Liver (tissue), 9 donors: ENCODE results near the gene ZKSCAN3. TPM values are rescaled to one million over a fixed set of nuclear protein-coding genes. Genes with fewer than 3 reads are reported as not detected.

Experiments used
- DNase-seq: peaks from one replicate; pipeline ENCODE4 v3.0.0-alpha.2; 2017; ENCODE audit warnings: low spot score
- H3K27ac ChIP-seq, 2 donors: one replicate each; pipeline ENCODE4 v1.7.0; 2013; ENCODE audit warnings: inconsistent platforms in 2 of 2, low read length in 2 of 2, control low read depth in 1 of 2, low read depth in 1 of 2, mild to moderate bottlenecking in 1 of 2
- H3K27me3 ChIP-seq, 4 donors: one replicate each; pipeline versions ENCODE4 v1.6.1 to v1.7.0; 2013; ENCODE audit warnings: low read length in 3 of 4, inconsistent platforms in 1 of 4, mild to moderate bottlenecking in 1 of 4, moderate library complexity in 1 of 4; ENCODE audit not compliant: control insufficient read depth in 4 of 4, insufficient read depth in 4 of 4
- H3K36me3 ChIP-seq, 4 donors: one replicate each; pipeline versions ENCODE4 v1.6.1 to v1.7.0; 2013; ENCODE audit warnings: low read length in 3 of 4, mild to moderate bottlenecking in 3 of 4, low read depth in 1 of 4, moderate library complexity in 1 of 4; ENCODE audit not compliant: control insufficient read depth in 4 of 4, insufficient read depth in 3 of 4
- H3K4me1 ChIP-seq, 4 donors: one replicate each; pipeline versions ENCODE4 v1.6.1 to v1.7.0; 2013; ENCODE audit warnings: low read length in 3 of 4, mild to moderate bottlenecking in 3 of 4, moderate library complexity in 1 of 4; ENCODE audit not compliant: control insufficient read depth in 4 of 4, insufficient read depth in 4 of 4
- H3K4me3 ChIP-seq, 3 donors: one replicate each; pipeline versions ENCODE4 v1.6.1 to v1.7.0; 2013; ENCODE audit warnings: low read length in 3 of 3, control low read depth in 1 of 3, low read depth in 1 of 3, mild to moderate bottlenecking in 1 of 3
- H3K9ac ChIP-seq, 2 donors: one replicate each; pipeline ENCODE4 v1.7.0; 2013; ENCODE audit warnings: low read length in 2 of 2, mild to moderate bottlenecking in 2 of 2, moderate library complexity in 2 of 2, control low read depth in 1 of 2, low read depth in 1 of 2
- H3K9me3 ChIP-seq, 4 donors: one replicate each; pipeline versions ENCODE4 v1.6.1 to v1.7.0; 2013; ENCODE audit warnings: low read length in 3 of 4; ENCODE audit not compliant: control insufficient read depth in 4 of 4
- FOXA1 ChIP-seq: IDR thresholded peaks from 2 replicates; pipeline ENCODE4 v1.6.1; 2016; ENCODE audit warnings: antibody characterized with exemption
- GABPA ChIP-seq, 2 donors: IDR thresholded peaks in 1 of 2; conservative IDR thresholded peaks in 1 of 2; 2 replicates each; pipeline ENCODE4 v1.6.1; 2016; ENCODE audit warnings: antibody characterized with exemption in 2 of 2, mild to moderate bottlenecking in 1 of 2, moderate library complexity in 1 of 2
- HNF4A ChIP-seq, 2 donors: conservative IDR thresholded peaks; 2 replicates each; pipeline ENCODE4 v1.6.1; 2016; ENCODE audit warnings: antibody characterized with exemption in 2 of 2, mild to moderate bottlenecking in 2 of 2
- HNF4G ChIP-seq: IDR thresholded peaks from 2 replicates; pipeline ENCODE4 v1.6.1; 2016; ENCODE audit warnings: antibody characterized with exemption
- JUND ChIP-seq, 2 donors: IDR thresholded peaks; 2 replicates each; pipeline ENCODE4 v1.6.1; 2016; ENCODE audit warnings: antibody characterized with exemption in 2 of 2
- MAX ChIP-seq: IDR thresholded peaks from 2 replicates; pipeline ENCODE4 v1.6.1; 2016; ENCODE audit warnings: antibody characterized with exemption
- RAD21 ChIP-seq, 2 donors: IDR thresholded peaks; 2 replicates each; pipeline ENCODE4 v1.6.1; 2016; ENCODE audit warnings: antibody characterized with exemption in 2 of 2, mild to moderate bottlenecking in 2 of 2
- REST ChIP-seq: IDR thresholded peaks from 2 replicates; pipeline ENCODE4 v1.6.1; 2016; ENCODE audit warnings: antibody characterized with exemption, mild to moderate bottlenecking
- RXRA ChIP-seq, 2 donors: IDR thresholded peaks; 2 replicates each; pipeline ENCODE4 v1.6.1; 2017 to 2018; ENCODE audit warnings: antibody characterized with exemption in 2 of 2, mild to moderate bottlenecking in 1 of 2
- SP1 ChIP-seq: IDR thresholded peaks from 2 replicates; pipeline ENCODE4 v1.6.1; 2018; ENCODE audit warnings: antibody characterized with exemption, mild to moderate bottlenecking
- TAF1 ChIP-seq: conservative IDR thresholded peaks from 2 replicates; pipeline ENCODE4 v1.6.1; 2016; ENCODE audit warnings: antibody characterized with exemption, mild to moderate bottlenecking
- WGBS: extraction: QIAGEN DNeasy Blood & Tissue Kit; methylation state at CpG from one replicate; pipeline ENCODE4 v1.1.7; 2013; 5-methylcytosine and 5-hydroxymethylcytosine counted together
- polyA plus RNA-seq, 2 donors: library from polyadenylated mRNA; stranded (reverse) in 1 of 2; unstranded in 1 of 2; fragments of 200-250 nt in 1 of 2; fragments of >200 nt in 1 of 2; fragmentation: Nextera tagmentation in 1 of 2; extraction: Ambion mirVana in 1 of 2; gene quantifications; one replicate each; pipeline versions ENCODE4 v1.2.1 to v1.2.3, GENCODE V29; 2013 to 2015
- total RNA-seq, 2 donors: library from RNA; depleted of rRNA; stranded (reverse); fragments of >200 nt; gene quantifications; one replicate each; pipeline ENCODE4 v1.2.3, GENCODE V29; 2014
- TF ChIP-seq, protein P1 (sequence below): IDR thresholded peaks from 2 replicates; pipeline ENCODE4 v1.6.1; 2016; ENCODE audit warnings: antibody characterized with exemption
- donor health status: healthy.
- donor health status: healthy.
- donor health status: healthy.
- donor health status: healthy.
- donor health status: healthy.

Gene ZKSCAN3
- total and polyA plus RNA-seq, 4 donors: 0.93 to 8.8 (median 1.9) TPM

- H3K9ac ChIP-seq: no peak overlapping the region
- no peak overlapping the region for H3K4me3 ChIP-seq
- H3K9me3 ChIP-seq: no peaks in the 10 kb centered on the region
- H3K4me1 ChIP-seq: peaks cover 0 to 9% (median 4%) of the 10 kb centered on the region in 4 donors
- no peak for DNase-seq
- 88% methylated on average over 1 of the region's 1 CpG for WGBS
- H3K36me3 ChIP-seq: no peaks in the 10 kb centered on the region
- H3K27ac ChIP-seq: no peak overlapping the region
- TF ChIP-seq HNF4A (conservative IDR thresholded peaks at IDR 0.05): no peak
- no peak for TF ChIP-seq SP1
- no peak for TF ChIP-seq TAF1
- no peak for TF ChIP-seq GABPA (IDR thresholded peaks at IDR 0.05 in 1 of 2, conservative IDR thresholded peaks at IDR 0.05 in 1 of 2)
- TF ChIP-seq REST: no peak
- TF ChIP-seq JUND (IDR thresholded peaks at IDR 0.05): no peak
- no peak for TF ChIP-seq HNF4G
- TF ChIP-seq, protein P1, sequence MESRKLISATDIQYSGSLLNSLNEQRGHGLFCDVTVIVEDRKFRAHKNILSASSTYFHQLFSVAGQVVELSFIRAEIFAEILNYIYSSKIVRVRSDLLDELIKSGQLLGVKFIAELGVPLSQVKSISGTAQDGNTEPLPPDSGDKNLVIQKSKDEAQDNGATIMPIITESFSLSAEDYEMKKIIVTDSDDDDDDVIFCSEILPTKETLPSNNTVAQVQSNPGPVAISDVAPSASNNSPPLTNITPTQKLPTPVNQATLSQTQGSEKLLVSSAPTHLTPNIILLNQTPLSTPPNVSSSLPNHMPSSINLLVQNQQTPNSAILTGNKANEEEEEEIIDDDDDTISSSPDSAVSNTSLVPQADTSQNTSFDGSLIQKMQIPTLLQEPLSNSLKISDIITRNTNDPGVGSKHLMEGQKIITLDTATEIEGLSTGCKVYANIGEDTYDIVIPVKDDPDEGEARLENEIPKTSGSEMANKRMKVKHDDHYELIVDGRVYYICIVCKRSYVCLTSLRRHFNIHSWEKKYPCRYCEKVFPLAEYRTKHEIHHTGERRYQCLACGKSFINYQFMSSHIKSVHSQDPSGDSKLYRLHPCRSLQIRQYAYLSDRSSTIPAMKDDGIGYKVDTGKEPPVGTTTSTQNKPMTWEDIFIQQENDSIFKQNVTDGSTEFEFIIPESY: no peak
- H3K27me3 ChIP-seq: peaks cover 0 to 5% (median 0%) of the 10 kb centered on the region in 4 donors
Observed at GRCh38 chr6:28340310-28341095, 9.2 kb upstream of the ZKSCAN3 start.

DNA sequence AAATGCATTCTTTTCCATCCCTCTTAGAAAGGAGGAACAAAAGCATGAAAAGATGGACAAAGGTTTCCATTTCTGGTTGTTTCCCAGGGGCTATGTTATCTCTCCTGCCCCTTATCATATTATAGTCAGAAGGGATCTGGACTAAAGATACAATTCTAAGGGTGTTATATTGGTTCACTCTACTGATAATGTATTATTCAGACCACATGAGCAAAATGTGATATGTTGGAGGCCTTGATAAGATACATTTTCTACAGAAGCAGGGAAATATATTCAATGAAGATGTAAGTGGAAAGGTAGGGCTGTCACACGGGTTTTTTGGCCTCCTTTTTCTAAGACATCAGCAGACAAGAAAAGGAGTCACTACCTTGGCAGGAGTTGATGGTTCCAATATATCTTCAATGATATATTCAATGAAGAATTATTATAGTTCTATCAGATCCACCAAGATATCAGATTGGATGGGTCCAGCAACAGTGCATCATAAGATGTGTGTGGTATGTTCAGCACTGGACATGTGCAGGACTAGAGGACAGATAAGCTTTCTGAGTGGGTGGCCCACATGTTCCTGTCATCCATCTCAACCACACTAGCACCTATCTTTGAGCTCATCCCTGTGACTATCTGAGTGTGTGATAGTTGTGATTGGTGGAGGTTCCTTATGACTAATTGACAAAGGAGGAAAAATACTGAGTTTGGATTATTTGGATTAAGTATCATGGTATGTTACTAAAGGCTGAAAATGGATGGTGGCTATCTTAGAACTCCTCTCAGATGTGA lies 5.7 kb upstream of the ZKSCAN3 start:
- H3K4me1 ChIP-seq: no peaks in the 10 kb centered on the region
- H3K27me3 ChIP-seq: peaks cover 0 to 5% (median 0%) of the 10 kb centered on the region in 4 donors
- H3K9ac ChIP-seq: no peak overlapping the region
- no peaks in the 10 kb centered on the region for H3K9me3 ChIP-seq
- no peaks in the 10 kb centered on the region for H3K36me3 ChIP-seq
- H3K4me3 ChIP-seq: no peak overlapping the region
- TF ChIP-seq FOXA1 (no peak), HNF4G (no peak), RAD21 (IDR thresholded peaks at IDR 0.05) (no peak), RXRA (IDR thresholded peaks at IDR 0.05) (no peak), MAX (no peak), HNF4A (conservative IDR thresholded peaks at IDR 0.05) (no peak)
- no peak for DNase-seq
- H3K27ac ChIP-seq: no peak overlapping the region
- 78% methylated on average over 1 of the region's 1 CpG for whole genome bisulfite sequencing
